ENCODE results near the gene PADI4.
A peak's percentile ranks its signal among the peaks of the same experiment; 100 is the strongest.

The PADI4 gene

DNA sequence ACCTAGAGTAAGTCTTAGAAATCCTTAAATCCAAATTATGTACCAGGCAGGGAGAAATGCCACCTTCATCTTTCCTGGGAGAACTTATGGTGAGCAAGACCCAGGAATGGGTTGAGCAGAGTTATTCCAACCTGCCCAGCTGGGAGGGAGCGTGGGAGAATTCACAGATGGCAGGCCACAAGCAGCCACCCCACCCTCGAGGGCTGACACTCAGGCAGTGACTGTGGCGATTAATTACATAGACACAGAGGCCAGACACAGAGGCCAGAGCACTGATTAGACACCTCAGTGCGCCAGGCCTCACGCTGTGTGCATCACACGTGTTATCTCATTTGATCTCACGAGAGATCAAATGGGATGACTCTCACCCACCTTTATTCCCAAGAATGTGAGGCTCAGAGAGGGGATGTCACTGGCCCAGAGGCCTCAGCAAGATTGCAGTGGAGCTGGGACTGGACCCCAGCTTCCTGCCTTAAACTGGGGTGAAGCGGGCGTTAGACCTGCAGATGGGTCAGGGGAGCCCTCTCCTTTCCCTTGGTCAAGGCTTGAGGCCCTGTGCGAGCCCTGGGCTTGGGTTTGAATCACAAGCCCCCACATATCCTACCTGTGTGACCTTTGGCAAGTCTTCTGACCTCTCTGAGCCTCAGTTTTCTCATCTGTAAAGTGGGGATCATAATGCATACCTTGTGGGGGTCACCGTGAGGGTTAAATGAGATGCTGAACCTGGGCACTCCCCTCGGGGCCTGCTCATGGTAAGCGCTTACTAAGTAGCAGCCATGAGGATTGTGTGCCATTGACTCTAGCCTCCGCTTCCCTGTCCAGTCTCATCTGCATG lies 28.8 kb upstream of the PADI4 start:
- no peaks in the 10 kb centered on the region for H3K9me3 ChIP-seq (ENCODE audit: control insufficient read depth, insufficient read depth, low read depth, low read length)
- ChIA-PET CTCF (interaction anchor here (0.6 to 1.7 kb wide), 2 partner anchors 23 to 219 kb away, joined by 3 to 4 read pairs; no protein-coding TSS in a partner anchor), POLR2A (no interaction called here)
- no peaks in the 10 kb centered on the region for H3K4me1 ChIP-seq (ENCODE audit: control insufficient read depth, insufficient read depth, low read length)
- no peak overlapping the region for H3K4me3 ChIP-seq (ENCODE audit: low read depth, low read length)
- TF ChIP-seq ZNF280D (tag by site-specific recombination; IDR thresholded peaks at IDR 0.05) (no peak), SP7 (tag by site-specific recombination; IDR thresholded peaks at IDR 0.05) (0 out of 2 replicates have a peak, but pooled peaks have one; percentile 20)
- H3K36me3 ChIP-seq (ENCODE audit: control insufficient read depth in 2 of 2, insufficient read depth in 1 of 2, low read length in 2 of 2), result no peaks in the 10 kb centered on the region
- H3K27ac ChIP-seq (ENCODE audit: extremely low read depth, low read depth, low read length), result no peak overlapping the region

DNA sequence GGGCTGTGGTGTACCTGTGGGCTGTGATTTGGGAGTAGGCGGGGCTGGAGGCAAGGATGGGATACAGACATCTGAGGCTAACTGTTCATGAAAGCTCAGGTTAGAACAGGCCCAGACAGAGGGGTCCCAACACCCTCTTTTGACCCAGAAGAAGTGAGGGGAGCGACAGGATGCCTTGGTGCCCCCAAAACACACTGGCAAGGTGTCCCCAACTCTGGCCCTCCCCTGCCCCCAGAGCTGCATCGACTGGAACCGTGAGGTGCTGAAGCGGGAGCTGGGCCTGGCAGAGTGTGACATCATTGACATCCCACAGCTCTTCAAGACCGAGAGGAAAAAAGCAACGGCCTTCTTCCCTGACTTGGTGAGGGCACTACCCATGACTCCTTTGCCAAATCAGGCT lies 27.6 kb upstream of the PADI4 start:
- no peaks in the 10 kb centered on the region for H3K4me1 ChIP-seq (ENCODE audit: control insufficient read depth, insufficient read depth, low read length)
- POLR2A ChIA-PET, result no interaction called here
- TF ChIP-seq, protein P1, sequence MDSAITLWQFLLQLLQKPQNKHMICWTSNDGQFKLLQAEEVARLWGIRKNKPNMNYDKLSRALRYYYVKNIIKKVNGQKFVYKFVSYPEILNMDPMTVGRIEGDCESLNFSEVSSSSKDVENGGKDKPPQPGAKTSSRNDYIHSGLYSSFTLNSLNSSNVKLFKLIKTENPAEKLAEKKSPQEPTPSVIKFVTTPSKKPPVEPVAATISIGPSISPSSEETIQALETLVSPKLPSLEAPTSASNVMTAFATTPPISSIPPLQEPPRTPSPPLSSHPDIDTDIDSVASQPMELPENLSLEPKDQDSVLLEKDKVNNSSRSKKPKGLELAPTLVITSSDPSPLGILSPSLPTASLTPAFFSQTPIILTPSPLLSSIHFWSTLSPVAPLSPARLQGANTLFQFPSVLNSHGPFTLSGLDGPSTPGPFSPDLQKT (IDR thresholded peaks at IDR 0.05; ENCODE audit: borderline replicate concordance, low read depth, low read length), result no peak
- TF ChIP-seq ZNF768 (tag by site-specific recombination; IDR thresholded peaks at IDR 0.05) (no peak), ZNF701 (tag by site-specific recombination; IDR thresholded peaks at IDR 0.05) (no peak), ZNF76 (tag by site-specific recombination; IDR thresholded peaks at IDR 0.05; ENCODE audit: borderline replicate concordance, low read depth) (no peak), ZNF626 (tag by site-specific recombination; IDR thresholded peaks at IDR 0.05) (no peak), ZXDB (tag by site-specific recombination; IDR thresholded peaks at IDR 0.05) (no peak)
- TF ChIP-seq, protein P2, sequence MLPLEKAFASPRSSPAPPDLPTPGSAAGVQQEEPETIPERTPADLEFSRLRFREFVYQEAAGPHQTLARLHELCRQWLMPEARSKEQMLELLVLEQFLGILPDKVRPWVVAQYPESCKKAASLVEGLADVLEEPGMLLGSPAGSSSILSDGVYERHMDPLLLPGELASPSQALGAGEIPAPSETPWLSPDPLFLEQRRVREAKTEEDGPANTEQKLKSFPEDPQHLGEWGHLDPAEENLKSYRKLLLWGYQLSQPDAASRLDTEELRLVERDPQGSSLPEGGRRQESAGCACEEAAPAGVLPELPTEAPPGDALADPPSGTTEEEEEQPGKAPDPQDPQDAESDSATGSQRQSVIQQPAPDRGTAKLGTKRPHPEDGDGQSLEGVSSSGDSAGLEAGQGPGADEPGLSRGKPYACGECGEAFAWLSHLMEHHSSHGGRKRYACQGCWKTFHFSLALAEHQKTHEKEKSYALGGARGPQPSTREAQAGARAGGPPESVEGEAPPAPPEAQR (tag by site-specific recombination; IDR thresholded peaks at IDR 0.05), result no peak
- TF ChIP-seq, protein P3, sequence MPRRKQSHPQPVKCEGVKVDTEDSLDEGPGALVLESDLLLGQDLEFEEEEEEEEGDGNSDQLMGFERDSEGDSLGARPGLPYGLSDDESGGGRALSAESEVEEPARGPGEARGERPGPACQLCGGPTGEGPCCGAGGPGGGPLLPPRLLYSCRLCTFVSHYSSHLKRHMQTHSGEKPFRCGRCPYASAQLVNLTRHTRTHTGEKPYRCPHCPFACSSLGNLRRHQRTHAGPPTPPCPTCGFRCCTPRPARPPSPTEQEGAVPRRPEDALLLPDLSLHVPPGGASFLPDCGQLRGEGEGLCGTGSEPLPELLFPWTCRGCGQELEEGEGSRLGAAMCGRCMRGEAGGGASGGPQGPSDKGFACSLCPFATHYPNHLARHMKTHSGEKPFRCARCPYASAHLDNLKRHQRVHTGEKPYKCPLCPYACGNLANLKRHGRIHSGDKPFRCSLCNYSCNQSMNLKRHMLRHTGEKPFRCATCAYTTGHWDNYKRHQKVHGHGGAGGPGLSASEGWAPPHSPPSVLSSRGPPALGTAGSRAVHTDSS (tag by site-specific recombination; IDR thresholded peaks at IDR 0.05), result no peak

DNA sequence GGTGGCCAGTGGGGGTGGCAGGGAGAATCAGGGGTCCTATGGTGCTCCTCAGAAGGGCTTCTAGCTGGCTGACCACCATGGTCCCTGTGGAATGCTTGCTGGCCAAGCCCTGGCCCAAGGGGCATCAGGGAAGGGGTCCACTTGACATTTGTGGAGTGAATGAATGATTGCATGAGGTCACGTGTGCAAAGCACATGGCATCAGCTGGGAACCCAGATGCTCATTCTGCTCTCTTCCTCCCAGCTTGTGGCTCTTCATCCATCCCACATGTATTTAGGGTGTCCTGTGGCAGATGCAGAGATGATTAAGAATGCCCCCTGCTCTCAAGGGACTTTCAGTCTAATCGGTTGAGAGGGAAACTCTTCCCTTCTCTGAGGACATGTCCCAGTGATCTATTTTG lies 27.1 kb upstream of the PADI4 start:
- TF ChIP-seq ZNF391 (tag by site-specific recombination; IDR thresholded peaks at IDR 0.05; ENCODE audit: borderline replicate concordance, low read depth) (no peak), ZNF175 (tag by site-specific recombination; IDR thresholded peaks at IDR 0.05) (no peak), ZBTB20 (tag by site-specific recombination; IDR thresholded peaks at IDR 0.05) (no peak), ZNF132 (tag by site-specific recombination; IDR thresholded peaks at IDR 0.05; ENCODE audit: borderline replicate concordance) (no peak), KLF16 (tag by site-specific recombination; IDR thresholded peaks at IDR 0.05) (no peak), ZNF664 (tag by site-specific recombination; IDR thresholded peaks at IDR 0.05) (no peak)
- ChIA-PET CTCF (interaction anchor here (0.6 to 1.2 kb wide), 3 partner anchors 11 to 56 kb away, joined by 3 to 4 read pairs (median 3); no protein-coding TSS in a partner anchor), POLR2A (no interaction called here)
- Histone ChIP-seq H3K4me3 (ENCODE audit: low read depth, low read length) (no peak overlapping the region), H3K36me3 (ENCODE audit: control insufficient read depth in 2 of 2, insufficient read depth in 1 of 2, low read length in 2 of 2) (no peaks in the 10 kb centered on the region), H3K4me1 (ENCODE audit: control insufficient read depth, insufficient read depth, low read length) (no peaks in the 10 kb centered on the region), H3K9me3 (ENCODE audit: control insufficient read depth, insufficient read depth, low read depth, low read length) (no peaks in the 10 kb centered on the region), H3K27ac (ENCODE audit: extremely low read depth, low read depth, low read length) (no peak overlapping the region)

More for the DNA sequence above, 27.6 kb upstream of the PADI4 start:
- Histone ChIP-seq H3K36me3 (ENCODE audit: control insufficient read depth in 2 of 2, insufficient read depth in 1 of 2, low read length in 2 of 2) (no peaks in the 10 kb centered on the region), H3K9me3 (ENCODE audit: control insufficient read depth, insufficient read depth, low read depth, low read length) (no peaks in the 10 kb centered on the region), H3K27ac (ENCODE audit: extremely low read depth, low read depth, low read length) (no peak overlapping the region), H3K4me3 (ENCODE audit: low read depth, low read length) (no peak overlapping the region)
- CTCF ChIA-PET, result interaction anchor here (0.9 to 1.7 kb wide), 3 partner anchors 19 to 220 kb away, joined by 3 to 4 read pairs (median 4); no protein-coding TSS in a partner anchor
